Caco-2 (cell line): ENCODE measurements around the gene POLR1D. TPM values are rescaled to one million over a fixed set of nuclear protein-coding genes. Genes with fewer than 3 reads are reported as not detected.

Source experiments
- BruUV-seq: library from RNA; stranded (reverse); fragments of 400-500 nt; replicated peaks from 2 replicates; lab custom pipeline; 2021; lab: Mats Ljungman, UMichigan
- CTCF ChIA-PET: fragments of 300-600 bp; sonication (Branson Sonifier 250); formaldehyde crosslinking; loops from one replicate; lab custom pipeline; 2022; ENCODE audit warnings: antibody characterized with exemption; lab: Charles Lee
- POLR2A ChIA-PET: fragments of 300-600 bp; sonication (Branson Sonifier 250); formaldehyde crosslinking; loops from one replicate; lab custom pipeline; 2022; ENCODE audit warnings: antibody characterized with exemption; lab: Charles Lee
- DNase-seq, 2 experiments: peaks; one replicate each; pipeline versions ENCODE4 v3.0.0 to v3.0.0-alpha.2; 2020 to 2022
- H3K27me3 ChIP-seq: replicated peaks from 2 replicates; pipeline ENCODE4 v1.6.0; 2011; ENCODE audit warnings: low read length; ENCODE audit not compliant: control insufficient read depth, insufficient read depth
- H3K36me3 ChIP-seq: 2 replicates; pipeline ENCODE4 v1.5.1; 2011; ENCODE audit warnings: low read length; ENCODE audit not compliant: control insufficient read depth, insufficient read depth
- H3K4me1 ChIP-seq: fragments of 250-450 bp; sonication (Bioruptor Pico); 2 replicates; pipeline ENCODE4 v1.5.1; 2020; ENCODE audit warnings: mild to moderate bottlenecking
- H3K4me3 ChIP-seq: 2 replicates; pipeline ENCODE4 v1.5.1; 2011; ENCODE audit warnings: low read depth, mild to moderate bottlenecking, control low read depth, low read length
- H3K9me3 ChIP-seq: fragments of 250-450 bp; sonication (Bioruptor Pico); 2 replicates; pipeline ENCODE4 v1.5.1; 2020; ENCODE audit warnings: mild to moderate bottlenecking, moderate library complexity
- H3K27ac Mint-ChIP-seq: one replicate; pipeline ENCODE4 v1.8.0; 2022; ENCODE audit warnings: mixed read lengths; ENCODE audit not compliant: unreplicated experiment
- H3K27me3 Mint-ChIP-seq: one replicate; pipeline ENCODE4 v1.8.0; 2022; ENCODE audit warnings: mixed read lengths; ENCODE audit not compliant: insufficient read depth, unreplicated experiment
- H3K36me3 Mint-ChIP-seq: one replicate; pipeline ENCODE4 v1.8.0; 2022; ENCODE audit warnings: mild to moderate bottlenecking, mixed read lengths; ENCODE audit not compliant: insufficient read depth, unreplicated experiment
- H3K4me1 Mint-ChIP-seq: one replicate; pipeline ENCODE4 v1.8.0; 2022; ENCODE audit warnings: low read depth, mixed read lengths; ENCODE audit not compliant: unreplicated experiment
- H3K4me3 Mint-ChIP-seq: one replicate; pipeline ENCODE4 v1.8.0; 2022; ENCODE audit warnings: mild to moderate bottlenecking, moderate library complexity, mixed read lengths; ENCODE audit not compliant: unreplicated experiment
- H3K9me3 Mint-ChIP-seq: one replicate; pipeline ENCODE4 v1.8.0; 2022; ENCODE audit warnings: mixed read lengths; ENCODE audit not compliant: unreplicated experiment
- CTCF ChIP-seq, 2 experiments: fragments of 200-600 bp in 1 of 2; IDR thresholded peaks; 1 replicate in 1 of 2; 2 replicates in 1 of 2; pipeline versions ENCODE4 v1.5.1 to v1.8.0; 2011 to 2022; ENCODE audit warnings: antibody characterized with exemption in 1 of 2, control low read depth in 1 of 2, inconsistent platforms in 1 of 2, low read depth in 1 of 2, low read length in 1 of 2, mild to moderate bottlenecking in 1 of 2, moderate library complexity in 1 of 2; ENCODE audit not compliant: insufficient read depth in 1 of 2, severe bottlenecking in 1 of 2, unreplicated experiment in 1 of 2
- intact Hi-C: fragments of 100-400 bp; cut with micrococcal nuclease; formaldehyde crosslinking; loops from one replicate; pipeline ENCODE4 v1.10.0; 2022; ENCODE audit not compliant: unreplicated experiment
- total RNA-seq: library from RNA; stranded (reverse); gene quantifications from 2 replicates; pipeline ENCODE4 v1.2.3, GENCODE V29; 2022

The POLR1D gene
- total RNA-seq, 1 experiment from 2014 or later: 201 TPM

- Mint-ChIP-seq H3K4me3 (no peak overlapping the region), H3K27ac (no peak overlapping the region), H3K27me3 (no peaks in the 10 kb centered on the region), H3K36me3 (no peaks in the 10 kb centered on the region), H3K9me3 (no peaks in the 10 kb centered on the region), H3K4me1 (no peaks in the 10 kb centered on the region)
- CTCF ChIA-PET: no interaction called here
- no peaks in the 10 kb centered on the region for H3K27me3 ChIP-seq
- no peak for TF ChIP-seq CTCF (IDR thresholded peaks at IDR 0.05; ENCODE audit: insufficient read depth in 1 of 2, low read depth in 1 of 2, low read length in 1 of 2, severe bottlenecking in 1 of 2, unreplicated experiment in 1 of 2)
- BruUV-seq: no TSS peak
- intact Hi-C loops: no loop called here
- no peaks in the 10 kb centered on the region for H3K4me1 ChIP-seq
- no peaks in the 10 kb centered on the region for H3K36me3 ChIP-seq
- POLR2A ChIA-PET: no interaction called here
- H3K9me3 ChIP-seq: no peaks in the 10 kb centered on the region
- no peak overlapping the region for H3K4me3 ChIP-seq
- DNase-seq: no peak
Measured at GRCh38 chr13:27635266-27635665, 13.6 kb downstream of the POLR1D start.

GRCh38 chr13:27636589-27637288 is 15.0 kb downstream of the POLR1D start:
- no peak for TF ChIP-seq CTCF (IDR thresholded peaks at IDR 0.05; ENCODE audit: insufficient read depth in 1 of 2, low read depth in 1 of 2, low read length in 1 of 2, severe bottlenecking in 1 of 2, unreplicated experiment in 1 of 2)
- intact Hi-C loops: no loop called here
- no TSS peak for BruUV-seq
- Histone ChIP-seq H3K36me3 (no peaks in the 10 kb centered on the region), H3K4me3 (no peak overlapping the region), H3K4me1 (no peaks in the 10 kb centered on the region), H3K9me3 (no peaks in the 10 kb centered on the region), H3K27me3 (no peaks in the 10 kb centered on the region)
- Mint-ChIP-seq H3K27ac (no peak overlapping the region), H3K4me1 (no peaks in the 10 kb centered on the region), H3K9me3 (no peaks in the 10 kb centered on the region), H3K4me3 (no peak overlapping the region), H3K36me3 (no peaks in the 10 kb centered on the region), H3K27me3 (no peaks in the 10 kb centered on the region)
- ChIA-PET CTCF (no interaction called here), POLR2A (no interaction called here)
- no peak for DNase-seq

GRCh38 chr13:27637289-27637626 is 15.6 kb downstream of the POLR1D start:
- Mint-ChIP-seq H3K27me3 (no peaks in the 10 kb centered on the region), H3K36me3 (no peaks in the 10 kb centered on the region), H3K9me3 (no peaks in the 10 kb centered on the region), H3K4me1 (peaks cover 2% of the 10 kb centered on the region), H3K27ac (no peak overlapping the region), H3K4me3 (no peak overlapping the region)
- BruUV-seq: no TSS peak
- Histone ChIP-seq H3K9me3 (no peaks in the 10 kb centered on the region), H3K4me1 (no peaks in the 10 kb centered on the region), H3K36me3 (no peaks in the 10 kb centered on the region), H3K4me3 (no peak overlapping the region), H3K27me3 (no peaks in the 10 kb centered on the region)
- no peak for DNase-seq
- no peak for TF ChIP-seq CTCF (IDR thresholded peaks at IDR 0.05; ENCODE audit: insufficient read depth in 1 of 2, low read depth in 1 of 2, low read length in 1 of 2, severe bottlenecking in 1 of 2, unreplicated experiment in 1 of 2)
- intact Hi-C loops: no loop called here
- ChIA-PET CTCF (no interaction called here), POLR2A (no interaction called here)
